Prostate gland (tissue), 2 donors: ENCODE measurements around the gene ABCA1. TPM values are rescaled to one million over a fixed set of nuclear protein-coding genes. Genes with fewer than 3 reads are reported as not detected.

Experiments used
- total RNA-seq, 2 donors: library from RNA; depleted of rRNA; stranded (reverse); fragments of >200 nt; gene quantifications; one replicate each; pipeline ENCODE4 v1.1.0, GENCODE V29; 2016

Gene ABCA1
- total RNA-seq, 2 donors from 2014 or later = 11.0 to 63.7 TPM

Other genes starting within 250 kb of the ABCA1 start
- not detected for gene OR13D1, start 233.6 kb downstream of the ABCA1 start, total RNA-seq
- 10 to 100 TPM; 14.6 to 18.8 TPM for gene NIPSNAP3A, start 180.5 kb downstream of the ABCA1 start, total RNA-seq
- gene NIPSNAP3B, start 164.0 kb downstream of the ABCA1 start, total RNA-seq = 1 to 10 TPM; 2.4 to 3.6 TPM